HG03571 (cell line): ENCODE measurements around the gene TEX2.
"Not testable (repeated sequence)": the region's sequence is repeated elsewhere in the genome, so short reads cannot be mapped to it uniquely, and the experiment has no call there.

ENCODE experiments used
- ATAC-seq: cut with Tn5 transposase; IDR thresholded peaks from one replicate; pipeline ENCODE4 v1.9.1; 2021; ENCODE audit not compliant: unreplicated experiment

Gene TEX2

GRCh38 chr17:64185557-64185956, 77.5 kb downstream of the TEX2 start:
- ATAC-seq, result not testable (repeated sequence)

- no peak for ATAC-seq
Measured at GRCh38 chr17:64185101-64185500, 78.0 kb downstream of the TEX2 start.

GRCh38 chr17:64183815-64184214, 79.2 kb downstream of the TEX2 start:
- no peak for ATAC-seq

GRCh38 chr17:64182325-64183012, 80.6 kb downstream of the TEX2 start:
- no peak for ATAC-seq

GRCh38 chr17:64180089-64181073, 82.7 kb downstream of the TEX2 start:
- no peak for ATAC-seq

- ATAC-seq, result not testable (repeated sequence)
Measured at GRCh38 chr17:64179024-64179423, 84.0 kb downstream of the TEX2 start.

DNA sequence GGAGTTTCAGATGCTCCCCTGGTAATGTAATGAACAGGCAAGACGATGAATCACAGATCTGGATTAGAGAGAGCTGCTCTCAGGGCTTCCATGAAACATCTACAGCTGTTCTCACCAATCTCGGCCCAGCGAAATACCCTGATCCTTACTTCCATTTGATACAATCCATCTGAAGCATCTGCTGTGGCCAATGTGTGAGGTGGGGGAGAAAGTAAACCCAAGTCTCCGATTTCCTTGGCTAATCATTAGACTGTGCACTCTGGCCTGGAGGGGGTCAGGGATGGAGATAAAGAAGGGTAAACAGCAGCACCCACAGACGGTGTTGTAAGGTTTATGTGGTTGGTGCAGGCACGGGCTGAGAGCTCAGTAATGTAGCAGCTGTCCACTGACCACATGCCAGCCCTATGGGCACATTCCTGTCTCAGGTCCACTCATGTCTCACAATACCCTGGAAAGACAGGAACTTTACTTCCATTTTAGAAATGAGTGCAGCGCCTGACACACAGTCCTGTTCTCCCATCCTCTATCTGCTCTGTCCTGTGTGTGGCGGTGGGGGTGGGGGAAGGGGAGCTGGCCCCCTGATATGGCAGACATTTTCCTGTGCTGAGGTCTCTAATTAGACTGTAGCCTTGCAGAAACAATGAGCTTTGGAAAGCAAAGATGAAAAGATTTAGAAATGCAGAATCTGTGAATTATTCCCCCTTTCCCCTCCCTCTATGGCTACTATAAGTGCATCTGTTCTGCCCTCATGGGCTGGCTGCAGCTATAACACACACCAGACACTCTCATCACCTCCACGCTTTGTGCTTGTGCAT, 84.8 kb downstream of the TEX2 start:
- ATAC-seq, result no peak

- no peak for ATAC-seq
Measured at GRCh38 chr17:64177311-64178010, 85.6 kb downstream of the TEX2 start.

- no peak for ATAC-seq
Measured at GRCh38 chr17:64176556-64176955, 86.5 kb downstream of the TEX2 start.

- no peak for ATAC-seq
Measured at GRCh38 chr17:64174686-64175456, 88.2 kb downstream of the TEX2 start.

- no peak for ATAC-seq
Measured at GRCh38 chr17:64173646-64174045, 89.4 kb downstream of the TEX2 start.

DNA sequence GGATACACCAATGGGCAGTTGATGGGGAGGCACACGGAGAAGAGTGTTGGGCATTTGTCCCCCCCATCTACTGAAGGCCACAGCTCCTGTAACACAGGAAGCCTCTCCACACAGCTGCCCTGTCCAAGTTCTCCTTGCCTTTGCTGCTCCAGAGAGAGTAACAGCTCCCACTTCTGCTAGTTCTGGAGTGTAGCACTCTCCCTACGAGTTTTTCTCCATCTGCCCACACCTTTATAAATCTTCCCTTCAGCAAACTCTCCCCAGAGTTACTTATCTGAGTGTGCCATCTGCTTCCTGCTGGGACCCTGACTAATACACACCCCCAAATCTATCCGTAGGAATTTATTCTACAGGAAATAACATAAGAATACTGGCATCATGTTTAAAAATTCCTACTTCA, 90.5 kb downstream of the TEX2 start:
- no peak for ATAC-seq

- no peak for ATAC-seq
Measured at GRCh38 chr17:64171041-64171440, 92.0 kb downstream of the TEX2 start.

DNA sequence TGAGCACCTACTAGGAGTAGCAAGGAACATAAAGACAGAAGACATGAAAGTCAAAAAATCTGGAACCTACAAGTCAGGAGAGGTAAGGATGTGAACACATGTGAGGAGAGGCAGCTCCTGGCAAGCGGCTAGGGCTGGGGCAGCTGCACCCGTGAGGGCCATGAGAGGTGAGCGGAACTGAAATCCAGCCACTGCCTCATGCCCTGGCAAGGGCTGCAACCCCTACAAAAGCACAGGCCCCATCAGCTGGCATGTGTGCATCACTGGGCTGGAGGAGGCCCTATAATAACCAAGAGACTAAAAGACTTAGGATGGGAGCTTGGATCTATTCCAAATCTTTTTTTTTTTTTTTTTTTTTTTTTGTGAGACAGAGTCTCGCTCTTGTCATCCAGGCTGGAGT, 92.8 kb downstream of the TEX2 start:
- ATAC-seq, result no peak

GRCh38 chr17:64167666-64168065, 95.4 kb downstream of the TEX2 start:
- ATAC-seq, result not testable (repeated sequence)

- ATAC-seq, result no peak
Measured at GRCh38 chr17:64166876-64167275, 96.2 kb downstream of the TEX2 start.

DNA sequence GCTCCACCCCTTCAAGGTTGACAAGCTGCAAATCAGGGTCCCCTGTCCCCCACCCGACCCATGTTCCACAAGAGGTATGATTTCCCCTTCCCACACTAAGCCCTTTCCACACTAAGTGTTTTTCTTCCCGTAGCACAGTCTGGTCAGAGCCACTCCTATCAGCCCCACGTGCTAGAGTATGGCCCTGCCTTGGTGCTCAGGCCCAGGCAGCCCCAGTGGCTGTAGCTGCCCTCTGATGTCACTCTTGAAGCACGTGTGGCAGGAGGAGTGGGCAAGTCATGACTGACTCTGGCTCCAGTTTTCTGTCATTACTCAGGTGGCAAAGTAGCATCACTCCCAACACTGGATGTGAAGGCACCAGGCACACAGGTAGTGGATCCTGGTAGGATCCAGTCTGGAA, 97.7 kb downstream of the TEX2 start:
- no peak for ATAC-seq

DNA sequence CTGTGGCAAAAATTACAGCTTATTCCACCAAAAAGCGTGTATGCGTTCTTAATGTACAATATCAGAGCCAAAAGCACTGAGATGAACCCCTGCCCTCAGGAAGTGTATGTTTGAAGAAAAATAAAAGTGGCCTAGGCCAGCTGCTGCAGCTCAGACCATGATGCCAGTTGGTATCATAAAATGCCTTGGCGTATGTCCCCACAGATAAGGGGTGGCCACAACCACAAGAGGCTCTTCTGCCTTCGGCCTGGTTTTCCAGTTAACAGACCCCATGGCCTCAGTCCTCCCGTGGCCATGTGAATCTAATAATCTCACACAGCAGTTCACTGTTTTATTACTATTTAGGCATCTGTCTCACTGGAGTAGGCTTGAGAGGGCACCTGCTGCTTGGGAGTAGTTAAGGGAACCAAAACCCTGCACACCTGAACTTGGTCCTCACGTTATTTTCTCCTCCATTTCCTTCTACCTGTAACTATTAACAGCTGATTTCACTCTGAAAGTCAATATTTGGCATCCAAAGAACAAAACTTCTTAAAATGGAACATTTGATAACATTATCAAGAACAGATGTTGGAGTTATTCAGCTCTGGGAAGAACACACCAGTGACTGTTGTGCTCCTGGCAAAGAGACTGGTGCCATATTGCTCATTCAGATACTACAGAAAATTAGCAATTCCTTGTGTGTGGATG, 98.3 kb downstream of the TEX2 start:
- ATAC-seq, result no peak

DNA sequence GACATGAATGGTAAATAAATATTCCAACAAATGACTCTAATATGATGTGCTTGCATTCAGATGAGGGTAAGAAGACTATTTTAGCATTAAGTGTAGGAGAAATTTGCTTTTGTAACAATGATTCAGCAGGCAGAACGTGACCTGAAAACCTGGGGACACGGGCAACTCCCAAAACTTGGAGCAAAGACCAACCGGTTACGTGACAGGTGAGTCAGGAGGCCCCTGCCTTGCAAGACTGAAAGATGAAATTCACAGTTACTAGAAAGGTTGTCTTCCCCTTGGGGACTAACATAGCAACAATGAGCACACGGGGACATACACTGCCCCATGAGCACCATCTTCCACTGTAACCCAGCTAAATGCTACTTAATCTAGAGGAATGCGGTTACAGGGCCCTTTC, 99.6 kb downstream of the TEX2 start:
- no peak for ATAC-seq
